ENCODE data around the gene DSC3.

The DSC3 gene

GRCh38 chr18:31011455-31011854 is 31.1 kb downstream of the DSC3 start (continued):
- TF ChIP-seq PRDM10 (tag by site-specific recombination; IDR thresholded peaks at IDR 0.05): peak; percentile 63
- TF ChIP-seq, protein P1, sequence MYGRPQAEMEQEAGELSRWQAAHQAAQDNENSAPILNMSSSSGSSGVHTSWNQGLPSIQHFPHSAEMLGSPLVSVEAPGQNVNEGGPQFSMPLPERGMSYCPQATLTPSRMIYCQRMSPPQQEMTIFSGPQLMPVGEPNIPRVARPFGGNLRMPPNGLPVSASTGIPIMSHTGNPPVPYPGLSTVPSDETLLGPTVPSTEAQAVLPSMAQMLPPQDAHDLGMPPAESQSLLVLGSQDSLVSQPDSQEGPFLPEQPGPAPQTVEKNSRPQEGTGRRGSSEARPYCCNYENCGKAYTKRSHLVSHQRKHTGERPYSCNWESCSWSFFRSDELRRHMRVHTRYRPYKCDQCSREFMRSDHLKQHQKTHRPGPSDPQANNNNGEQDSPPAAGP (tag by site-specific recombination; IDR thresholded peaks at IDR 0.05): peak; percentile 79
- peak; percentile 81 for TF ChIP-seq ZBTB17 (tag by site-specific recombination; IDR thresholded peaks at IDR 0.05)
- TF ChIP-seq KLF16 (tag by site-specific recombination; IDR thresholded peaks at IDR 0.05): peak; percentile 85
- peak; percentile 47; the same call in 1 of the 2 replicates for TF ChIP-seq PRDM4 (tag by site-specific recombination; IDR thresholded peaks at IDR 0.05)
- TF ChIP-seq ZBTB20 (tag by site-specific recombination; IDR thresholded peaks at IDR 0.05): peak; percentile 61
- TF ChIP-seq, protein P2, sequence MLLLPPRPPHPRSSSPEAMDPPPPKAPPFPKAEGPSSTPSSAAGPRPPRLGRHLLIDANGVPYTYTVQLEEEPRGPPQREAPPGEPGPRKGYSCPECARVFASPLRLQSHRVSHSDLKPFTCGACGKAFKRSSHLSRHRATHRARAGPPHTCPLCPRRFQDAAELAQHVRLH (tag by site-specific recombination; IDR thresholded peaks at IDR 0.05): peak; percentile 85; the same call in 1 of the 2 replicates
- TF ChIP-seq ZNF639 (tag by site-specific recombination; IDR thresholded peaks at IDR 0.05): 0 out of 2 replicates have a peak, but pooled peaks have one; percentile 61
- TF ChIP-seq ZNF843 (tag by site-specific recombination; IDR thresholded peaks at IDR 0.05): peak; percentile 95
- peak; percentile 86 for TF ChIP-seq GFI1B (tag by site-specific recombination; IDR thresholded peaks at IDR 0.05)
- peak; percentile 63 for TF ChIP-seq FEZF1 (tag by site-specific recombination; IDR thresholded peaks at IDR 0.05)
- TF ChIP-seq ZNF792 (tag by site-specific recombination; IDR thresholded peaks at IDR 0.05): 0 out of 2 replicates have a peak, but pooled peaks have one; percentile 21
- TF ChIP-seq ZNF2 (tag by site-specific recombination; IDR thresholded peaks at IDR 0.05): peak; percentile 72; the same call in 1 of the 2 replicates
- TF ChIP-seq ZNF518A (tag by site-specific recombination; conservative IDR thresholded peaks at IDR 0.05; ENCODE audit: low read depth): peak; percentile 50
- TF ChIP-seq ZFP37 (tag by site-specific recombination; IDR thresholded peaks at IDR 0.05): peak; percentile 83; the same call in 1 of the 2 replicates
- TF ChIP-seq, protein P3, sequence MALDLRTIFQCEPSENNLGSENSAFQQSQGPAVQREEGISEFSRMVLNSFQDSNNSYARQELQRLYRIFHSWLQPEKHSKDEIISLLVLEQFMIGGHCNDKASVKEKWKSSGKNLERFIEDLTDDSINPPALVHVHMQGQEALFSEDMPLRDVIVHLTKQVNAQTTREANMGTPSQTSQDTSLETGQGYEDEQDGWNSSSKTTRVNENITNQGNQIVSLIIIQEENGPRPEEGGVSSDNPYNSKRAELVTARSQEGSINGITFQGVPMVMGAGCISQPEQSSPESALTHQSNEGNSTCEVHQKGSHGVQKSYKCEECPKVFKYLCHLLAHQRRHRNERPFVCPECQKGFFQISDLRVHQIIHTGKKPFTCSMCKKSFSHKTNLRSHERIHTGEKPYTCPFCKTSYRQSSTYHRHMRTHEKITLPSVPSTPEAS (tag by site-specific recombination; IDR thresholded peaks at IDR 0.05): peak; percentile 46
- peak; percentile 35; the same call in 1 of the 2 replicates for TF ChIP-seq ZFP69B (tag by site-specific recombination; IDR thresholded peaks at IDR 0.05)
- TF ChIP-seq ZNF398 (tag by site-specific recombination; IDR thresholded peaks at IDR 0.05): peak; percentile 59
- TF ChIP-seq, protein P4, sequence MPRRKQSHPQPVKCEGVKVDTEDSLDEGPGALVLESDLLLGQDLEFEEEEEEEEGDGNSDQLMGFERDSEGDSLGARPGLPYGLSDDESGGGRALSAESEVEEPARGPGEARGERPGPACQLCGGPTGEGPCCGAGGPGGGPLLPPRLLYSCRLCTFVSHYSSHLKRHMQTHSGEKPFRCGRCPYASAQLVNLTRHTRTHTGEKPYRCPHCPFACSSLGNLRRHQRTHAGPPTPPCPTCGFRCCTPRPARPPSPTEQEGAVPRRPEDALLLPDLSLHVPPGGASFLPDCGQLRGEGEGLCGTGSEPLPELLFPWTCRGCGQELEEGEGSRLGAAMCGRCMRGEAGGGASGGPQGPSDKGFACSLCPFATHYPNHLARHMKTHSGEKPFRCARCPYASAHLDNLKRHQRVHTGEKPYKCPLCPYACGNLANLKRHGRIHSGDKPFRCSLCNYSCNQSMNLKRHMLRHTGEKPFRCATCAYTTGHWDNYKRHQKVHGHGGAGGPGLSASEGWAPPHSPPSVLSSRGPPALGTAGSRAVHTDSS (tag by site-specific recombination; IDR thresholded peaks at IDR 0.05): peak; percentile 58
